ENCODE results near the gene IFNG-AS1. TPM values are rescaled to one million over a fixed set of nuclear protein-coding genes. Genes with fewer than 3 reads are reported as not detected.

Gene IFNG-AS1
- total RNA-seq, 1 donor from 2014 or later: not detected

DNA sequence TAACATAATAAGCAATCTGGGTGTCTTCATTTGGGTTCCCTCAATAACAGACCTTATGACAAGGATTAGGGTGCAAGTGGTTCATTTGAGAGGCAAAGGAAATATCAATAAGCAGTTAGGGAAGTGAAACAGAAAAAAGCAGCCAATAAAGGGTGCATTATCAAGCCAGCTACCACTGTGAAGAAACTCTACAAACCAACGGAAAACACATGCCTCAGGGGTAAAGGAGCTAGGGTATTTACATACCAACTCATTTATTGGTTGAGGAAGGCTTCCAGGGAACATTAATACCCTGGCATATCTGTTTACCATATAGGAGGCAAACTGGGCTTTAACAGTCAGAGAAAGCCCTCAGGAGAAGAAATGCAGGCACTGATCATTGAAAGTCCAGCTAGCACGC is 22.7 kb upstream of the IFNG-AS1 start:
- no peaks in the 10 kb centered on the region for H3K9me3 Mint-ChIP-seq
- H3K4me3 Mint-ChIP-seq: no peak overlapping the region
- H3K4me1 Mint-ChIP-seq (ENCODE audit: unreplicated experiment): no peaks in the 10 kb centered on the region
- H3K36me3 Mint-ChIP-seq: no peaks in the 10 kb centered on the region
- H3K27me3 Mint-ChIP-seq: peaks cover 3% of the 10 kb centered on the region
- no peak for TF ChIP-seq CTCF (conservative IDR thresholded peaks at IDR 0.05)
- DNase-seq (ENCODE audit: extremely low spot score, unreplicated experiment): no peak
- no peak overlapping the region for H3K27ac Mint-ChIP-seq

- H3K27me3 Mint-ChIP-seq: peaks cover 3% of the 10 kb centered on the region
- no peaks in the 10 kb centered on the region for H3K9me3 Mint-ChIP-seq
- H3K4me1 Mint-ChIP-seq (ENCODE audit: unreplicated experiment): no peaks in the 10 kb centered on the region
- no peaks in the 10 kb centered on the region for H3K36me3 Mint-ChIP-seq
- no peak for TF ChIP-seq CTCF (conservative IDR thresholded peaks at IDR 0.05)
- DNase-seq (ENCODE audit: extremely low spot score, unreplicated experiment): no peak
- H3K27ac Mint-ChIP-seq: no peak overlapping the region
- no peak overlapping the region for H3K4me3 Mint-ChIP-seq
Observed at GRCh38 chr12:67968321-67968720, 20.9 kb upstream of the IFNG-AS1 start.

DNA sequence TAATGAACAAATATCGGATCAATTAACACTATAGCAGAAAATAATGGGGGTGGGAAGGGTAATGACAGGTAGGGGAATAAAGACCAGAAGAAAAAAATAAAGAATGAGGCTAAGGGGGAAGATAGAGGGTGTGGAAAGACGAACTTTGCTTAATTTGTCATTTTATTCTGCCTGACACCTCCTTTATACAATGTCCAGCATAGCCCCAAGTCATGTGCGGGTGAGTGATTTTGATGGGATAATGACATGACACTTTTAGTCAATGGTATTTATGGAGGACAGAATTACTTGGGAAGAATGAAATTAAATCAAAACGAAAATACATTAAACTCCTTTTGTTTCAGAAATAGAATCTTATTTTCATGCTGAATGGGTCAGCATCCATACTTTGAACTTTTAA is 20.5 kb upstream of the IFNG-AS1 start:
- Mint-ChIP-seq H3K27ac (no peak overlapping the region), H3K27me3 (peaks cover 3% of the 10 kb centered on the region), H3K36me3 (no peaks in the 10 kb centered on the region), H3K9me3 (no peaks in the 10 kb centered on the region), H3K4me1 (ENCODE audit: unreplicated experiment) (no peaks in the 10 kb centered on the region), H3K4me3 (no peak overlapping the region)
- DNase-seq (ENCODE audit: extremely low spot score, unreplicated experiment): no peak
- TF ChIP-seq CTCF (conservative IDR thresholded peaks at IDR 0.05): no peak

GRCh38 chr12:67969134-67969802 is 20.0 kb upstream of the IFNG-AS1 start:
- TF ChIP-seq CTCF (conservative IDR thresholded peaks at IDR 0.05): no peak
- DNase-seq (ENCODE audit: extremely low spot score, unreplicated experiment): no peak
- H3K36me3 Mint-ChIP-seq: no peaks in the 10 kb centered on the region
- H3K27me3 Mint-ChIP-seq: peaks cover 5% of the 10 kb centered on the region
- H3K27ac Mint-ChIP-seq: no peak overlapping the region
- no peaks in the 10 kb centered on the region for H3K4me1 Mint-ChIP-seq (ENCODE audit: unreplicated experiment)
- H3K9me3 Mint-ChIP-seq: no peaks in the 10 kb centered on the region
- H3K4me3 Mint-ChIP-seq: no peak overlapping the region

GRCh38 chr12:67977668-67978067 is 11.6 kb upstream of the IFNG-AS1 start:
- Mint-ChIP-seq H3K4me3 (no peak overlapping the region), H3K36me3 (no peaks in the 10 kb centered on the region), H3K27me3 (peaks cover 3% of the 10 kb centered on the region), H3K27ac (no peak overlapping the region), H3K9me3 (peaks cover 4% of the 10 kb centered on the region), H3K4me1 (ENCODE audit: unreplicated experiment) (peaks cover 9% of the 10 kb centered on the region)
- no peak for DNase-seq (ENCODE audit: extremely low spot score, unreplicated experiment)
- TF ChIP-seq CTCF (conservative IDR thresholded peaks at IDR 0.05): no peak
